Fibroblast of the aortic adventitia (primary cell): Measurements from ENCODE around the gene ZMAT3. TPM values are rescaled to one million over a fixed set of nuclear protein-coding genes. Genes with fewer than 3 reads are reported as not detected.
A peak's percentile ranks its signal among the peaks of the same experiment; 100 is the strongest.

ENCODE experiments used
- DNase-seq: peaks from one replicate; pipeline ENCODE4 v3.0.0-alpha.2; 2010; ENCODE audit warnings: low read depth
- H3K4me3 ChIP-seq: 2 replicates; pipeline ENCODE4 v1.5.1; 2011; ENCODE audit warnings: low read depth, mild to moderate bottlenecking, control low read depth, low read length, moderate library complexity
- small RNA-seq: library from RNA; depleted of rRNA; stranded (forward); fragments of <200 nt; gene quantifications from one replicate; pipeline ENCODE3, GENCODE V24; 2012
- total RNA-seq: library from RNA; depleted of rRNA; stranded (reverse); fragments of >200 nt; gene quantifications from 2 replicates; pipeline ENCODE4 v1.2.3, GENCODE V29; 2012; ENCODE audit warnings: low replicate concordance
- TF ChIP-seq, protein P1 (sequence below): IDR thresholded peaks from 2 replicates; pipeline ENCODE4 v1.5.1; 2011; ENCODE audit warnings: mild to moderate bottlenecking, low read length, control low read depth, inconsistent platforms; ENCODE audit not compliant: insufficient read depth

Gene ZMAT3
- total RNA-seq, 1 donor: 57.8 TPM

DNA sequence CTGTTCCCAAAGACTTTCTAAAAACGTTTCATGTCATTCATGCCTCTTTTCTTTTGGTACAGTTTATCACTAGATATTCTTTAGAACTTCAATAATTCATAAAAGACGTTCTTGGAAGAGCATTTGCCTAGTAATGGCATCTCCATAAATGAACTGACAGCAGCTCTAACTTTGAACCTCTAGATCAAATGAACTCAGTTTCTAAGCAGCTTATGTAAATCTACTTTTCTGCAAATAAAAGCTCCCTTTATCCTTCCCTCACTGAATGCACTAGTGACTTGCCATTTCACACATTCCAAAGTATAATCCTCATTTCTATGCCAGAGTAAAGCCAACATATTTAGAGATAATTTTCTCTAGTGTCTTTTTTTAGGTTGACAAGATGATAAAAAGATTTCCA is 85.2 kb downstream of the ZMAT3 start:
- DNase-seq: no peak
- TF ChIP-seq, protein P1, sequence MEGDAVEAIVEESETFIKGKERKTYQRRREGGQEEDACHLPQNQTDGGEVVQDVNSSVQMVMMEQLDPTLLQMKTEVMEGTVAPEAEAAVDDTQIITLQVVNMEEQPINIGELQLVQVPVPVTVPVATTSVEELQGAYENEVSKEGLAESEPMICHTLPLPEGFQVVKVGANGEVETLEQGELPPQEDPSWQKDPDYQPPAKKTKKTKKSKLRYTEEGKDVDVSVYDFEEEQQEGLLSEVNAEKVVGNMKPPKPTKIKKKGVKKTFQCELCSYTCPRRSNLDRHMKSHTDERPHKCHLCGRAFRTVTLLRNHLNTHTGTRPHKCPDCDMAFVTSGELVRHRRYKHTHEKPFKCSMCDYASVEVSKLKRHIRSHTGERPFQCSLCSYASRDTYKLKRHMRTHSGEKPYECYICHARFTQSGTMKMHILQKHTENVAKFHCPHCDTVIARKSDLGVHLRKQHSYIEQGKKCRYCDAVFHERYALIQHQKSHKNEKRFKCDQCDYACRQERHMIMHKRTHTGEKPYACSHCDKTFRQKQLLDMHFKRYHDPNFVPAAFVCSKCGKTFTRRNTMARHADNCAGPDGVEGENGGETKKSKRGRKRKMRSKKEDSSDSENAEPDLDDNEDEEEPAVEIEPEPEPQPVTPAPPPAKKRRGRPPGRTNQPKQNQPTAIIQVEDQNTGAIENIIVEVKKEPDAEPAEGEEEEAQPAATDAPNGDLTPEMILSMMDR: no peak
- no peak overlapping the region for H3K4me3 ChIP-seq

DNA sequence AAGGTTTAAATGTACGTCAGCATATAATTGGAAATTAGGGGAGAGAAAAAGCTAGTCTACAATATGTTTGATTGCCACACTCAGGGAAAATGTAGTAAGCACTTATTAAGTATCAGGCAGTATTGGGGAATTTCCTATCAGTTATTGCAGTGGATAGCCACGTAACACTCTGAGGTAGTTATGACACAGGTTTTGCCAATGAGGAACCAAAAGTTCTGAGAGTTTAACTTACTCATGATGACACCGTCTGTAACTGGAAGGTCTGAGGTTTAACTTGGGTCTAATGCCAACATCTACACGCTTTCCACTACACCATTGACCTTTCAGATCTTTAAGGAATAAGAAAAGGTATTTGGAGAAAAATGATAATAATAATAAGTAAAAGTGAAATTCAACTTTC is 89.5 kb downstream of the ZMAT3 start:
- no peak overlapping the region for H3K4me3 ChIP-seq
- TF ChIP-seq, protein P1: no peak
- DNase-seq: peak; percentile 37

DNA sequence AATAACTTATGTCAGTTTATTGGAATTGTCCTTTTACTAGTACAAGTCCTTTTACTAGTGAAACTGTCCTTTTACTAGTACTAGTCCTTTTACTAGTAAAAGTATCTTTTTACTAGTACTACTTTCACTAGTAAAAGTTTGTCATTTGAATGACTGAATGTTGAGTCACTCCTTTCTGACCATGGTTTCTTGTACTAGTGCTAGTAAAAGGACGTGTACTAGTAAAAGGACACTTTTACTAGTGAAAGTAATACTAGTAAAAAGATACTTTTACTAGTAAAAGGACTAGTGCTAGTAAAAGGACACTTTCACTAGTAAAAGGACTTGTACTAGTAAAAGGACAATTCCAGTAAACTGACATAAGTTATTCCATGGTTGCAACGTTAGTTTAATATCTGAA is 96.3 kb downstream of the ZMAT3 start:
- H3K4me3 ChIP-seq: no peak overlapping the region
- TF ChIP-seq, protein P1: no peak
- DNase-seq: no peak

DNA sequence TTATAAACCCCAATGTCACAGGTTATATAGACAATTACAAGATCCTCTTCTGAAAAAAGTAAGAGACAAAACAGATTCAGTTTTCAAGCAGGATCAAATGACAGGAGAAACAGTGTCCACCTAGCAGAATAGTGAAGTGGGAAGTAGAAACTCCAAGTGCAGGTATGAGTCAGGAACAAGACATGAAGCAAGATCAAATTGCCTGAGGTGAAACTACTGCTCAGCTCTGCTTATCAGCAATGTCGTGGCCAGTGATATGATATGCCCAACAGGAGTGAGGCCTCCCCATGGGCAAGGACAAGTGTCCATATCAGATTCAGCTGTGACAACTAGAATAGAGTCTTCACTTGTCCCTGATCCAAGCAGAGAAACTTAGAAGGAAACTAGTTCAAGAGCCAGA is 100.0 kb downstream of the ZMAT3 start:
- no peak overlapping the region for H3K4me3 ChIP-seq
- no peak for DNase-seq
- TF ChIP-seq, protein P1: no peak

DNA sequence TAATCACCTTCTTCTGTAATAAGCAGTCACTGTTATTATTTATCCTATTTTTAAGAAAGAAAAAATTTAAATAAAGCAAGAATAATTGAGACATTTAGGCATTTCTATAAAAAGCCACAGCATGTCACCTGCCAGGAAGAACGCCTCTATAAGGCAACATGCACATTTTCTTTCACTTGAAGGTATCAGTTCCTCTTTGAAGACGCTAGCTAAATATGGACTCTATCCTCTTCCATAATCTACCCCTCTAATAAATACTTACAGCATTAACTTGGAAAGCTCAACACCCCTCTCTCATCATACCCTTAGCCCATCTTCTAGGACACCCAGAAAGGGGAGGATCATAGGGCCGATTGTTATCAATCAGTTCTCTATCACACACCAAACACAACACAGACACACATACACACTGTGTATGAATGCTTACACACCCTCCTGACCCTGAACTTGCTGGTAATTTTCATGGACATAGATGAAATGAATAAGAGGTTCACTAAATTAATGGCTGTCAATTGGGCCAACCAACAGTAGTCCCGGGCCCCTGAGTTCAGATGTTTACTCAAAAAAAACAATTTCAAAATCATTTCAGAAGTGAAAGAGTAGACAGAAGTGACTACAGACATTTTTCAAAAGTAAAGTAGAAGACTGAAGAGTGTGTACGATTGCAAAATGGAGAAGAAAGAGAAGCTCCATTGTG is 102.5 kb downstream of the ZMAT3 start:
- TF ChIP-seq, protein P1: no peak
- no peak overlapping the region for H3K4me3 ChIP-seq
- DNase-seq: no peak

Small RNA genes within 50 kb of the gene (small RNA-seq; reads per million reads assigned to genes)
- not detected for gene RF00019

Other genes with a start within 250 kb of the ZMAT3 start
- gene PIK3CA, start 76.5 kb upstream of the ZMAT3 start, total RNA-seq: 26.6 and 31.8 TPM in 2 replicates
- 0.08 and 2.2 TPM in 2 replicates for gene KCNMB3, start 179.3 kb upstream of the ZMAT3 start, total RNA-seq